HCT116 (cell line): ENCODE results near the gene SDK2. TPM values are rescaled to one million over a fixed set of nuclear protein-coding genes. Genes with fewer than 3 reads are reported as not detected.

Experiments used
- ATAC-seq: fragments of 200-7000 bp; cut with Tn5 transposase; 2 replicates; pipeline ENCODE4 v1.9.1; 2020; ENCODE audit warnings: mild to moderate bottlenecking, moderate library complexity
- BruUV-seq: library from RNA; stranded (reverse); fragments of 400-500 nt; replicated peaks from 2 replicates; lab custom pipeline; 2021; lab: Mats Ljungman, UMichigan
- CTCF ChIA-PET: fragments of 300-600 bp; sonication (Branson Sonifier 250); formaldehyde crosslinking; loops from one replicate; lab custom pipeline; 2021; ENCODE audit warnings: antibody characterized with exemption; lab: Charles Lee
- POLR2A ChIA-PET: fragments of 300-600, 350-600 bp; sonication (Branson Sonifier 250); formaldehyde crosslinking; loops from one replicate; lab custom pipeline; 2021; ENCODE audit warnings: antibody characterized with exemption; lab: Charles Lee
- RAD21 ChIA-PET, 2 experiments: fragments of 300-600 bp; sonication (Branson Sonifier 250); formaldehyde crosslinking; loops; one replicate each; lab custom pipeline; 2023; ENCODE audit warnings: low total read pairs in 2 of 2; ENCODE audit not compliant: uncharacterized antibody in 2 of 2, unreplicated experiment in 2 of 2, low non-redundant PET in 1 of 2; lab: Charles Lee
- DNase-seq: peaks from one replicate; pipeline ENCODE4 v3.0.0-alpha.2; 2010; ENCODE audit warnings: low read depth, low spot score
- H2AFZ ChIP-seq: fragments of 200-600 bp; shearing (Covaris generic), sonication (generic); 2 replicates; pipeline ENCODE4 v1.6.1; 2017; ENCODE audit warnings: low read depth, mixed run types, mixed read lengths, antibody characterized with exemption, low read length; ENCODE audit not compliant: poor library complexity, severe bottlenecking
- H3K27ac ChIP-seq: 2 replicates; pipeline ENCODE4 v1.5.1; 2012; ENCODE audit warnings: low read depth, low read length
- H3K27me3 ChIP-seq: fragments of 200-600 bp; sonication (generic); 2 replicates; pipeline ENCODE4 v1.6.1; 2016; ENCODE audit warnings: mixed run types, low read length, mixed read lengths; ENCODE audit not compliant: insufficient read depth
- H3K36me3 ChIP-seq, 2 experiments: fragments of 200-500 bp in 1 of 2; fragments of 200-600 bp in 1 of 2; sonication (Bioruptor generic) in 1 of 2; sonication (generic) in 1 of 2; 2 replicates each; pipeline versions ENCODE4 v1.5.1 to v1.6.1; 2014 to 2016; ENCODE audit warnings: low read length in 2 of 2, inconsistent platforms in 1 of 2, mixed read lengths in 1 of 2, mixed run types in 1 of 2; ENCODE audit not compliant: insufficient read depth in 2 of 2, control insufficient read depth in 1 of 2
- H3K4me1 ChIP-seq, 2 experiments: fragments of 200-600 bp in 1 of 2; sonication (generic) in 1 of 2; 2 replicates each; pipeline versions ENCODE4 v1.5.1 to v1.6.1; 2012 to 2017; ENCODE audit warnings: low read length in 2 of 2, inconsistent platforms in 1 of 2, mild to moderate bottlenecking in 1 of 2, mixed read lengths in 1 of 2, mixed run types in 1 of 2, moderate library complexity in 1 of 2; ENCODE audit not compliant: insufficient read depth in 2 of 2, control insufficient read depth in 1 of 2
- H3K4me2 ChIP-seq: fragments of 200-600 bp; sonication (generic); 2 replicates; pipeline ENCODE4 v1.6.1; 2017; ENCODE audit warnings: mixed run types, low read length, mixed read lengths
- H3K4me3 ChIP-seq, 2 experiments: fragments of 200-600 bp in 1 of 2; sonication (generic) in 1 of 2; replicated peaks in 1 of 2; 2 replicates each; pipeline ENCODE4 v1.5.1; 2011 to 2016; ENCODE audit warnings: low read length in 2 of 2, control low read depth in 1 of 2, low read depth in 1 of 2, mild to moderate bottlenecking in 1 of 2, mixed read lengths in 1 of 2, mixed run types in 1 of 2
- H3K79me2 ChIP-seq: fragments of 200-600 bp; sonication (generic); 2 replicates; pipeline ENCODE4 v1.6.1; 2017; ENCODE audit warnings: mild to moderate bottlenecking, mixed run types, low read length, moderate library complexity, mixed read lengths; ENCODE audit not compliant: insufficient read depth
- H3K9ac ChIP-seq: fragments of 200-600 bp; sonication (generic); 2 replicates; pipeline ENCODE4 v1.6.1; 2016; ENCODE audit warnings: low read length, mixed read lengths
- H3K9me2 ChIP-seq: fragments of 200-600 bp; sonication (generic), shearing (Covaris generic); 2 replicates; pipeline ENCODE4 v1.6.1; 2017; ENCODE audit warnings: mixed run types, mild to moderate bottlenecking, moderate library complexity; ENCODE audit not compliant: insufficient read depth
- H3K9me3 ChIP-seq, 2 experiments: fragments of 200-500 bp in 1 of 2; fragments of 200-600 bp in 1 of 2; sonication (Bioruptor generic) in 1 of 2; sonication (generic) in 1 of 2; 2 replicates each; pipeline ENCODE4 v1.6.1; 2014 to 2017; ENCODE audit warnings: low read length in 2 of 2, mixed read lengths in 2 of 2, inconsistent platforms in 1 of 2, low read depth in 1 of 2, mild to moderate bottlenecking in 1 of 2, mixed run types in 1 of 2, moderate library complexity in 1 of 2; ENCODE audit not compliant: control insufficient read depth in 1 of 2, insufficient read depth in 1 of 2
- H4K20me1 ChIP-seq: fragments of 200-600 bp; sonication (generic), shearing (Covaris generic); 2 replicates; pipeline ENCODE4 v1.6.1; 2017; ENCODE audit warnings: mixed run types, mild to moderate bottlenecking, moderate library complexity; ENCODE audit not compliant: insufficient read depth
- CBX3 ChIP-seq: IDR thresholded peaks from 2 replicates; pipeline ENCODE4 v1.6.1; 2012; ENCODE audit warnings: low read depth
- EGR1 ChIP-seq: IDR thresholded peaks from 2 replicates; pipeline ENCODE4 v1.6.1; 2012; ENCODE audit warnings: low read depth
- ELF1 ChIP-seq: IDR thresholded peaks from 2 replicates; pipeline ENCODE4 v1.6.1; 2012; ENCODE audit warnings: low read depth, borderline replicate concordance
- FOSL1 ChIP-seq: IDR thresholded peaks from 2 replicates; pipeline ENCODE4 v1.6.1; 2012; ENCODE audit warnings: low read depth
- POLR2A ChIP-seq: IDR thresholded peaks from 2 replicates; pipeline ENCODE4 v1.7.0; 2011; ENCODE audit warnings: borderline replicate concordance; ENCODE audit not compliant: insufficient read depth, insufficient read length; ENCODE audit errors: extremely low read depth
- POLR2AphosphoS5 ChIP-seq: IDR thresholded peaks from 2 replicates; pipeline ENCODE4 v1.6.1; 2011; ENCODE audit warnings: mild to moderate bottlenecking, low read depth, low read length, moderate library complexity
- RAD21 ChIP-seq: IDR thresholded peaks from 2 replicates; pipeline ENCODE4 v1.6.1; 2012; ENCODE audit warnings: low read depth, mild to moderate bottlenecking
- SIN3A ChIP-seq: IDR thresholded peaks from 2 replicates; pipeline ENCODE4 v1.6.1; 2012; ENCODE audit warnings: low read depth
- SP1 ChIP-seq: IDR thresholded peaks from 2 replicates; pipeline ENCODE4 v1.6.1; 2012; ENCODE audit warnings: low read depth
- SRF ChIP-seq: IDR thresholded peaks from 2 replicates; pipeline ENCODE4 v1.6.1; 2012; ENCODE audit warnings: low read depth
- TCF7L2 ChIP-seq: IDR thresholded peaks from 2 replicates; pipeline ENCODE4 v1.7.0; 2011; ENCODE audit warnings: borderline replicate concordance, inconsistent platforms; ENCODE audit not compliant: insufficient read depth, insufficient read length; ENCODE audit errors: extremely low read depth
- YY1 ChIP-seq: IDR thresholded peaks from 2 replicates; pipeline ENCODE4 v1.6.1; 2011; ENCODE audit warnings: low read length, low read depth, moderate library complexity, mild to moderate bottlenecking; ENCODE audit not compliant: insufficient replicate concordance; ENCODE audit errors: extremely low read depth
- ZNF274 ChIP-seq: fragments of 200-500 bp; sonication (Bioruptor generic); IDR thresholded peaks from 2 replicates; pipeline ENCODE4 v1.6.1; 2014; ENCODE audit warnings: mild to moderate bottlenecking, low read depth, low read length, inconsistent platforms
- intact Hi-C: fragments of 100-400 bp; cut with micrococcal nuclease; formaldehyde crosslinking; loops from 2 replicates; pipeline ENCODE4 v1.10.0; 2022
- total RNA-seq: library from RNA; stranded (reverse); gene quantifications from one replicate; pipeline ENCODE4 v1.2.1, GENCODE V29; 2021; ENCODE audit not compliant: unreplicated experiment
- TF ChIP-seq, protein P1 (sequence below): IDR thresholded peaks from 2 replicates; pipeline ENCODE4 v1.6.1; 2012; ENCODE audit warnings: low read depth
- TF ChIP-seq, protein P2 (sequence below): IDR thresholded peaks from 2 replicates; pipeline ENCODE4 v1.6.1; 2012
- TF ChIP-seq, protein P3 (sequence below): IDR thresholded peaks from 2 replicates; pipeline ENCODE4 v1.6.1; 2012

SDK2 gene
- total RNA-seq, 1 experiment from 2014 or later = 0.10 TPM

DNA sequence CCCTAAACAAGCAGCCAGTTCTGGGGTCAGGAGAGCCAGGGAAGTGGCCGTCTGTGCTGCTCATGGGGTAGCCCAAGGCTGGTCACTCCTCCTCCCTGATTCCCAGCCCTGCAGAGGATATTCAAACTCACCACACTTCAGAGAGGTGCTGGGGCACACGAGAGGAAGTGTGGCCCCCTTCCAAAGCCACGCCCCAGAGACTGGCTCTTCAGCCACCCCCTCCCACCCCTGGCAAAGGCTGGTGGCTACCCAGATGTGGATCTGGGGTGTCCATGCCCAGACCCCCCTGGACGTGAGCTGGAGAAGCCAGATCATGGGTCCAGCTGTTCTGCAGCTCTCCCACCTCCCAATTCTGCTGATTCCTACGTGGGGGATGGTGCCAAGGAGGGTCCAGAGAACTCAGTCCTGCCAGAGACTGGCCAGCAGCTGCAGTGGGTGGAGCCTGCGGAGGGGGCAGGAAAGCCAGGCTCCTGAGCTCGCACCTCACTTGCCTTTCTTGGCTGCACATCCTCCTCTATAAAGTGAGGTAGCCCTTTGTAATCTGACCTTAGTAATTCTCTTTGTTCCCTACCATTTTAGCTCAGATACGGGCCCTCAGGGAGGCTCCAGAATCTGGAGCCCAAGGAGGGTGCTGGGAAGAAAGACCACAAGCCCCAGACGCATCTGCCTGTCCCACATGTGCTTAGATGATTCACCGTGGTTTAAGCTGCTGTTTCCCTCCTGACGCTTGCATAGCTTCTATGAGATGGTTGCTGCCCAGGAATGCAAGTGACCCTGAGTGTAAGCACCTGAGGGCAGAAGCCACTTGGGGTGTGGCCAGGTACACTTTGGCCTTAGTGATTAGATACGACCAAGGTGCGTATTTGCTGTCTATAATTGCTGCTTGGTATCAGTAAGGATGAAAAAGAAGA, 15.3 kb downstream of the SDK2 start:
- H3K27ac ChIP-seq = no peak overlapping the region
- H3K4me2 ChIP-seq = no peak overlapping the region
- no peak overlapping the region for H3K4me3 ChIP-seq
- BruUV-seq = no TSS peak
- no peaks in the 10 kb centered on the region for H3K27me3 ChIP-seq
- H3K4me1 ChIP-seq = no peaks in the 10 kb centered on the region
- CTCF ChIA-PET = no interaction called here
- RAD21 ChIA-PET = no interaction called here
- H3K36me3 ChIP-seq = no peaks in the 10 kb centered on the region
- no peaks in the 10 kb centered on the region for H3K9me3 ChIP-seq
- H3K9me2 ChIP-seq = no peaks in the 10 kb centered on the region
- no peak for DNase-seq
- no peaks in the 10 kb centered on the region for H4K20me1 ChIP-seq
- no peak for TF ChIP-seq SIN3A
- no peak for TF ChIP-seq YY1
- TF ChIP-seq POLR2AphosphoS5 = no peak
- no peak for TF ChIP-seq ZNF274
- TF ChIP-seq, protein P1, sequence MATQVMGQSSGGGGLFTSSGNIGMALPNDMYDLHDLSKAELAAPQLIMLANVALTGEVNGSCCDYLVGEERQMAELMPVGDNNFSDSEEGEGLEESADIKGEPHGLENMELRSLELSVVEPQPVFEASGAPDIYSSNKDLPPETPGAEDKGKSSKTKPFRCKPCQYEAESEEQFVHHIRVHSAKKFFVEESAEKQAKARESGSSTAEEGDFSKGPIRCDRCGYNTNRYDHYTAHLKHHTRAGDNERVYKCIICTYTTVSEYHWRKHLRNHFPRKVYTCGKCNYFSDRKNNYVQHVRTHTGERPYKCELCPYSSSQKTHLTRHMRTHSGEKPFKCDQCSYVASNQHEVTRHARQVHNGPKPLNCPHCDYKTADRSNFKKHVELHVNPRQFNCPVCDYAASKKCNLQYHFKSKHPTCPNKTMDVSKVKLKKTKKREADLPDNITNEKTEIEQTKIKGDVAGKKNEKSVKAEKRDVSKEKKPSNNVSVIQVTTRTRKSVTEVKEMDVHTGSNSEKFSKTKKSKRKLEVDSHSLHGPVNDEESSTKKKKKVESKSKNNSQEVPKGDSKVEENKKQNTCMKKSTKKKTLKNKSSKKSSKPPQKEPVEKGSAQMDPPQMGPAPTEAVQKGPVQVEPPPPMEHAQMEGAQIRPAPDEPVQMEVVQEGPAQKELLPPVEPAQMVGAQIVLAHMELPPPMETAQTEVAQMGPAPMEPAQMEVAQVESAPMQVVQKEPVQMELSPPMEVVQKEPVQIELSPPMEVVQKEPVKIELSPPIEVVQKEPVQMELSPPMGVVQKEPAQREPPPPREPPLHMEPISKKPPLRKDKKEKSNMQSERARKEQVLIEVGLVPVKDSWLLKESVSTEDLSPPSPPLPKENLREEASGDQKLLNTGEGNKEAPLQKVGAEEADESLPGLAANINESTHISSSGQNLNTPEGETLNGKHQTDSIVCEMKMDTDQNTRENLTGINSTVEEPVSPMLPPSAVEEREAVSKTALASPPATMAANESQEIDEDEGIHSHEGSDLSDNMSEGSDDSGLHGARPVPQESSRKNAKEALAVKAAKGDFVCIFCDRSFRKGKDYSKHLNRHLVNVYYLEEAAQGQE = no peak
- no peak for TF ChIP-seq CBX3
- TF ChIP-seq, protein P2, sequence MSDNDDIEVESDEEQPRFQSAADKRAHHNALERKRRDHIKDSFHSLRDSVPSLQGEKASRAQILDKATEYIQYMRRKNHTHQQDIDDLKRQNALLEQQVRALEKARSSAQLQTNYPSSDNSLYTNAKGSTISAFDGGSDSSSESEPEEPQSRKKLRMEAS = no peak
- TF ChIP-seq SP1 = no peak
- no peak for TF ChIP-seq ELF1
- TF ChIP-seq FOSL1 = no peak
- TF ChIP-seq RAD21 = no peak
- TF ChIP-seq POLR2A = no peak
- no peak for TF ChIP-seq SRF
- no peak for TF ChIP-seq EGR1
- no peak for TF ChIP-seq TCF7L2
- TF ChIP-seq, protein P3, sequence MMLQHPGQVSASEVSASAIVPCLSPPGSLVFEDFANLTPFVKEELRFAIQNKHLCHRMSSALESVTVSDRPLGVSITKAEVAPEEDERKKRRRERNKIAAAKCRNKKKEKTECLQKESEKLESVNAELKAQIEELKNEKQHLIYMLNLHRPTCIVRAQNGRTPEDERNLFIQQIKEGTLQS = no peak
- H3K79me2 ChIP-seq = no peaks in the 10 kb centered on the region
- intact Hi-C loops = no loop called here
- no peak for ATAC-seq
- no peak overlapping the region for H3K9ac ChIP-seq
- no peak overlapping the region for H2AFZ ChIP-seq
- POLR2A ChIA-PET = no interaction called here
